IMR-90 (cell line): ENCODE results near the gene CLASP1. TPM values are rescaled to one million over a fixed set of nuclear protein-coding genes. Genes with fewer than 3 reads are reported as not detected.

Experiments
- ATAC-seq: fragments of 200-7000 bp; cut with Tn5 transposase; 2 replicates; pipeline ENCODE4 v1.9.1; 2020; ENCODE audit warnings: low read depth, mild to moderate bottlenecking, moderate library complexity
- BruUV-seq: library from RNA; stranded (reverse); fragments of 400-500 nt; replicated peaks from 2 replicates; lab custom pipeline; 2021; lab: Mats Ljungman, UMichigan
- CTCF ChIA-PET: fragments of 300-600 bp; formaldehyde crosslinking; extraction: SDS; loops from one replicate; lab custom pipeline; 2021; ENCODE audit warnings: antibody characterized with exemption; lab: Yijun Ruan, JAX
- POLR2A ChIA-PET: fragments of 300-600 bp; sonication (Branson Sonifier 250); formaldehyde crosslinking; loops from one replicate; lab custom pipeline; 2022; ENCODE audit warnings: antibody characterized with exemption; ENCODE audit not compliant: unreplicated experiment; lab: Charles Lee
- DNase-seq: peaks from one replicate; pipeline ENCODE4 v3.0.0; 2013
- H2AFZ ChIP-seq: replicated peaks from 2 replicates; pipeline ENCODE3; 2013; ENCODE audit warnings: low read length, mild to moderate bottlenecking; ENCODE audit not compliant: poor library complexity
- H2AK5ac ChIP-seq: 2 replicates; pipeline ENCODE4 v1.6.1; 2013; ENCODE audit warnings: low read depth, low read length, inconsistent platforms
- H2AK9ac ChIP-seq: replicated peaks from 2 replicates; pipeline ENCODE3; 2013; ENCODE audit warnings: mild to moderate bottlenecking, low read depth, low read length, moderate library complexity; ENCODE audit not compliant: poor library complexity
- H2BK120ac ChIP-seq: 2 replicates; pipeline ENCODE4 v1.6.1; 2013; ENCODE audit warnings: low read depth, low read length, inconsistent platforms
- H2BK15ac ChIP-seq: 3 replicates; pipeline ENCODE4 v1.6.1; 2013; ENCODE audit warnings: low read depth, low read length, inconsistent platforms
- H2BK20ac ChIP-seq: 2 replicates; pipeline ENCODE4 v1.6.1; 2013; ENCODE audit warnings: low read depth, mild to moderate bottlenecking, inconsistent platforms, low read length, moderate library complexity
- H2BK5ac ChIP-seq: 2 replicates; pipeline ENCODE4 v1.6.1; 2013; ENCODE audit warnings: mild to moderate bottlenecking, low read depth, low read length, inconsistent platforms; ENCODE audit not compliant: poor library complexity, severe bottlenecking
- H3K14ac ChIP-seq: replicated peaks from 2 replicates; pipeline ENCODE4 v1.6.1; 2013; ENCODE audit warnings: low read depth, low read length, inconsistent platforms
- H3K18ac ChIP-seq: 2 replicates; pipeline ENCODE4 v1.6.1; 2013; ENCODE audit warnings: low read depth, low read length, control low read depth
- H3K23ac ChIP-seq: 2 replicates; pipeline ENCODE4 v1.6.1; 2013; ENCODE audit warnings: low read depth, low read length, inconsistent platforms
- H3K27ac ChIP-seq: 2 replicates; pipeline ENCODE4 v1.5.1; 2013; ENCODE audit warnings: mild to moderate bottlenecking, control low read depth, low read length; ENCODE audit not compliant: insufficient read depth
- H3K27me3 ChIP-seq: 2 replicates; pipeline ENCODE4 v1.6.1; 2013; ENCODE audit warnings: low read length; ENCODE audit not compliant: control insufficient read depth, insufficient read depth
- H3K36me3 ChIP-seq: 2 replicates; pipeline ENCODE4 v1.6.1; 2013; ENCODE audit warnings: low read length, mixed read lengths; ENCODE audit not compliant: control insufficient read depth, insufficient read depth
- H3K4ac ChIP-seq: 2 replicates; pipeline ENCODE4 v1.6.1; 2013; ENCODE audit warnings: low read depth, low read length, inconsistent platforms
- H3K4me1 ChIP-seq: 2 replicates; pipeline ENCODE4 v1.6.1; 2013; ENCODE audit warnings: low read length, mixed read lengths; ENCODE audit not compliant: control insufficient read depth, insufficient read depth
- H3K4me2 ChIP-seq: 2 replicates; pipeline ENCODE4 v1.6.1; 2013; ENCODE audit warnings: low read depth, mild to moderate bottlenecking, control low read depth, low read length, moderate library complexity
- H3K4me3 ChIP-seq: 2 replicates; pipeline ENCODE4 v1.5.1; 2013; ENCODE audit warnings: low read depth, mild to moderate bottlenecking, control low read depth, low read length, moderate library complexity; ENCODE audit not compliant: insufficient read depth
- H3K56ac ChIP-seq: 2 replicates; pipeline ENCODE4 v1.6.1; 2013; ENCODE audit warnings: low read length, inconsistent platforms; ENCODE audit not compliant: insufficient read depth; ENCODE audit errors: extremely low read depth
- H3K79me1 ChIP-seq, 2 experiments: 2 replicates each; pipeline ENCODE4 v1.6.1; 2013; ENCODE audit warnings: low read length in 2 of 2, inconsistent platforms in 1 of 2, low read depth in 1 of 2
- H3K9ac ChIP-seq: 2 replicates; pipeline ENCODE4 v1.6.1; 2013; ENCODE audit warnings: low read depth, low read length, control low read depth
- H3K9me1 ChIP-seq: 2 replicates; pipeline ENCODE4 v1.6.1; 2013; ENCODE audit warnings: low read length, inconsistent platforms; ENCODE audit not compliant: insufficient read depth
- H3K9me3 ChIP-seq: 2 replicates; pipeline ENCODE4 v1.6.1; 2013; ENCODE audit warnings: low read length; ENCODE audit not compliant: control insufficient read depth, insufficient read depth
- H4K20me1 ChIP-seq: 2 replicates; pipeline ENCODE4 v1.6.1; 2013; ENCODE audit warnings: low read length, inconsistent platforms; ENCODE audit not compliant: insufficient read depth
- H4K5ac ChIP-seq: 2 replicates; pipeline ENCODE4 v1.6.1; 2013; ENCODE audit warnings: mild to moderate bottlenecking, low read depth, low read length, control low read depth
- H4K8ac ChIP-seq, 2 experiments: 2 replicates each; pipeline ENCODE4 v1.6.1; 2013; ENCODE audit warnings: low read depth in 2 of 2, low read length in 2 of 2, control low read depth in 1 of 2, inconsistent platforms in 1 of 2
- H4K91ac ChIP-seq: 2 replicates; pipeline ENCODE4 v1.6.1; 2013; ENCODE audit warnings: low read depth, low read length, inconsistent platforms; ENCODE audit not compliant: insufficient read depth
- BHLHE40 ChIP-seq: fragments of 150-350 bp; IDR thresholded peaks from 2 replicates; pipeline ENCODE4 v1.6.1; 2016; ENCODE audit warnings: mild to moderate bottlenecking, low read depth, low read length
- CHD1 ChIP-seq: IDR thresholded peaks from 2 replicates; pipeline ENCODE4 v1.6.1; 2012; ENCODE audit warnings: low read depth, low read length, improper control_type of control experiment
- ELK1 ChIP-seq: fragments of 150-350 bp; IDR thresholded peaks from 2 replicates; pipeline ENCODE4 v1.6.1; 2016; ENCODE audit warnings: low read depth, mild to moderate bottlenecking, low read length, moderate library complexity, borderline replicate concordance
- SMC3 ChIP-seq: fragments of 150-350 bp; IDR thresholded peaks from 2 replicates; pipeline ENCODE4 v1.6.1; 2016; ENCODE audit warnings: low read depth, mild to moderate bottlenecking, antibody characterized with exemption, low read length, moderate library complexity
- WGBS, 2 experiments: methylation state at CpG; one replicate each; pipeline versions ENCODE4 v1.1.5 to v1.1.7; 2013; ENCODE audit warnings: missing lambda C conversion rate in 2 of 2; ENCODE audit not compliant: insufficient read length in 1 of 2; ENCODE audit errors: extremely low coverage in 2 of 2; 5-methylcytosine and 5-hydroxymethylcytosine counted together
- dilution Hi-C: fragments of 300-500 bp; cut with HindIII; formaldehyde crosslinking; loops from one replicate; pipeline ENCODE4 v1.14.3; 2018; ENCODE audit warnings: low sequenced_read_pairs; ENCODE audit not compliant: unreplicated experiment
- in situ Hi-C: fragments of 300-500 bp; cut with MboI; formaldehyde crosslinking; loops from 3 replicates; pipeline ENCODE4 v1.14.3; 2019; ENCODE audit warnings: low sequenced_read_pairs, inconsistent platforms, mixed read lengths
- intact Hi-C: fragments of 100-400 bp; cut with micrococcal nuclease; formaldehyde crosslinking; loops from 2 replicates; pipeline ENCODE4 v1.10.0; 2022
- polyA plus RNA-seq, 3 experiments: library from polyadenylated mRNA; depleted of rRNA; stranded (reverse); fragments of >200 nt; gene quantifications; 2 replicates each; pipeline ENCODE4 v1.2.3, GENCODE V29; 2012; ENCODE audit warnings: low replicate concordance in 1 of 3
- total RNA-seq: library from RNA; depleted of rRNA; stranded (reverse); fragments of >200 nt; gene quantifications from 2 replicates; pipeline ENCODE4 v1.2.3, GENCODE V29; 2012

The CLASP1 gene
- total and polyA plus RNA-seq, 2 of the 4 experiments (the other 2 are of a cell fraction) = 12.3 to 33.7 TPM

GRCh38 chr2:121321476-121321875, 327.8 kb downstream of the CLASP1 start:
- ATAC-seq = no peak
- no peak overlapping the region for H2AFZ ChIP-seq
- peaks cover 16% of the 10 kb centered on the region for H3K27me3 ChIP-seq
- CTCF ChIA-PET = interaction anchor here (0.6 kb wide), 1 partner anchor 211 kb away, joined by 3 read pairs; no protein-coding TSS in a partner anchor
- in situ Hi-C loops (no loop called here), intact Hi-C loops (no loop called here), dilution Hi-C loops (no loop called here)
- H3K18ac ChIP-seq = no peak overlapping the region
- no peak overlapping the region for H2BK120ac ChIP-seq
- H3K4me2 ChIP-seq = no peak overlapping the region
- H2BK20ac ChIP-seq = no peak overlapping the region
- no peaks in the 10 kb centered on the region for H4K20me1 ChIP-seq
- no peak overlapping the region for H3K9ac ChIP-seq
- no peak overlapping the region for H4K5ac ChIP-seq
- no peak overlapping the region for H4K91ac ChIP-seq
- no peak overlapping the region for H3K23ac ChIP-seq
- H2BK5ac ChIP-seq = no peak overlapping the region
- no peaks in the 10 kb centered on the region for H3K9me3 ChIP-seq
- H3K36me3 ChIP-seq = no peaks in the 10 kb centered on the region
- no peak overlapping the region for H3K4ac ChIP-seq
- H2AK9ac ChIP-seq = no peak overlapping the region
- H3K79me1 ChIP-seq = no peaks in the 10 kb centered on the region
- no peak for DNase-seq
- no peaks in the 10 kb centered on the region for H3K9me1 ChIP-seq
- H4K8ac ChIP-seq = no peak overlapping the region
- no TSS peak for BruUV-seq
- WGBS, 2 experiments = 50% methylated on average over 2 of the region's 8 CpGs; no CpG with 5 or more reads in 1 of the 2 experiments
- no peak overlapping the region for H2BK15ac ChIP-seq
- H3K4me1 ChIP-seq = no peaks in the 10 kb centered on the region
- no peak overlapping the region for H3K14ac ChIP-seq
- POLR2A ChIA-PET = no interaction called here
- H3K56ac ChIP-seq = no peak overlapping the region
- TF ChIP-seq ELK1 (no peak), BHLHE40 (no peak), CHD1 (no peak), SMC3 (no peak)
- H3K27ac ChIP-seq = no peak overlapping the region
- H2AK5ac ChIP-seq = no peak overlapping the region
- H3K4me3 ChIP-seq = no peak overlapping the region
